Gastroesophageal sphincter (tissue), 4 donors: Measurements from ENCODE around the gene SMARCA2. TPM values are rescaled to one million over a fixed set of nuclear protein-coding genes. Genes with fewer than 3 reads are reported as not detected.

Experiments
- ATAC-seq: fragments of 150-250 bp; one replicate; pipeline ENCODE4 v1.9.1; 2016; ENCODE audit warnings: mild to moderate bottlenecking, moderate library complexity
- H3K27ac ChIP-seq, 4 donors: fragments of 200-600 bp; sonication (generic) in 3 of 4; 1 replicate in 3 of 4; 2 replicates in 1 of 4; pipeline ENCODE4 v1.5.1; 2016 to 2019
- H3K27me3 ChIP-seq: fragments of 200-600 bp; sonication (generic); one replicate; pipeline ENCODE4 v1.5.1; 2019
- H3K36me3 ChIP-seq, 2 donors: fragments of 200-600 bp; sonication (generic); one replicate each; pipeline ENCODE4 v1.5.1; 2019; ENCODE audit warnings: control low read depth in 1 of 2
- H3K4me1 ChIP-seq, 3 donors: fragments of 200-600 bp; sonication (generic); 1 replicate in 2 of 3; 2 replicates in 1 of 3; pipeline ENCODE4 v1.5.1; 2016 to 2019; ENCODE audit warnings: control low read depth in 2 of 3
- H3K4me3 ChIP-seq, 2 donors: fragments of 200-600 bp; sonication (generic); one replicate each; pipeline ENCODE4 v1.5.1; 2019; ENCODE audit warnings: mild to moderate bottlenecking in 1 of 2, moderate library complexity in 1 of 2
- H3K9me3 ChIP-seq, 3 donors: fragments of 200-600 bp; sonication (generic); one replicate each; pipeline ENCODE4 v1.5.1; 2017 to 2019; ENCODE audit warnings: control low read depth in 2 of 3
- CTCF ChIP-seq, 4 experiments: fragments of 200-600 bp in 2 of 4; fragments of 450-650 bp in 2 of 4; sonication (generic) in 1 of 4; IDR thresholded peaks; one replicate each; pipeline ENCODE4 v1.5.1; 2017 to 2019; ENCODE audit warnings: antibody characterized with exemption in 4 of 4, mild to moderate bottlenecking in 2 of 4, moderate library complexity in 2 of 4
- EP300 ChIP-seq: sonication (generic); formaldehyde crosslinking; IDR thresholded peaks from one replicate; pipeline ENCODE4 v1.6.1; 2017; ENCODE audit warnings: antibody characterized with exemption, mild to moderate bottlenecking
- POLR2A ChIP-seq, 2 donors: fragments of 450-650 bp; IDR thresholded peaks; one replicate each; pipeline ENCODE4 v1.6.1; 2017; ENCODE audit warnings: antibody characterized with exemption in 2 of 2, mild to moderate bottlenecking in 2 of 2, moderate library complexity in 1 of 2
- POLR2AphosphoS5 ChIP-seq: sonication (generic); formaldehyde crosslinking; IDR thresholded peaks from one replicate; pipeline ENCODE4 v1.6.1; 2017; ENCODE audit warnings: antibody characterized with exemption
- WGBS, 2 donors: methylation state at CpG; one replicate each; pipeline ENCODE4 v1.1.5; 2018; ENCODE audit warnings: low coverage in 1 of 2; 5-methylcytosine and 5-hydroxymethylcytosine counted together
- total RNA-seq, 4 donors: library from RNA; depleted of rRNA; stranded (reverse); fragments of >200 nt; gene quantifications; one replicate each; pipeline ENCODE4 v1.1.0, GENCODE V29; 2016

SMARCA2 gene
- total RNA-seq, 4 donors from 2014 or later: 90.5 to 133 (median 98.5) TPM

GRCh38 chr9:2116073-2116472 lies 100.9 kb downstream of the SMARCA2 start:
- H3K36me3 ChIP-seq: peaks cover 0 to 75% of the 10 kb centered on the region in 2 donors
- 67 to 69% methylated on average over 3 of the region's 3 CpGs for WGBS, 2 donors
- peak in 2 of 4 experiments; percentile 19 to 42 for TF ChIP-seq CTCF (IDR thresholded peaks at IDR 0.05)
- TF ChIP-seq EP300: no peak
- TF ChIP-seq POLR2AphosphoS5: no peak
- no peak for TF ChIP-seq POLR2A (IDR thresholded peaks at IDR 0.05)

GRCh38 chr9:2117527-2117926 lies 102.4 kb downstream of the SMARCA2 start:
- TF ChIP-seq EP300: no peak
- TF ChIP-seq POLR2A (IDR thresholded peaks at IDR 0.05): no peak
- no peaks in the 10 kb centered on the region for H3K27me3 ChIP-seq
- no peaks in the 10 kb centered on the region for H3K9me3 ChIP-seq
- no peak for ATAC-seq
- peaks cover 0 to 25% (median 13%) of the 10 kb centered on the region in 3 donors for H3K4me1 ChIP-seq
- 56 to 92% methylated on average over 2 of the region's 6 CpGs for WGBS, 2 donors
- peaks cover 0 to 63% of the 10 kb centered on the region in 2 donors for H3K36me3 ChIP-seq
- H3K27ac ChIP-seq: no peak overlapping the region
- no peak overlapping the region for H3K4me3 ChIP-seq

More at GRCh38 chr9:2116073-2116472, 100.9 kb downstream of the SMARCA2 start:
- Histone ChIP-seq H3K27me3 (no peaks in the 10 kb centered on the region), H3K27ac (no peak overlapping the region), H3K4me1 (peaks cover 0 to 11% (median 6%) of the 10 kb centered on the region in 3 donors), H3K4me3 (no peak overlapping the region), H3K9me3 (no peaks in the 10 kb centered on the region)
- ATAC-seq: no peak

- WGBS, 2 donors: 87 to 93% methylated on average over 3 to 9 of the region's 9 CpGs
These were observed 104.4 kb downstream of the SMARCA2 start for GRCh38 chr9:2119566-2119965.

GRCh38 chr9:2120926-2121689 lies 106.0 kb downstream of the SMARCA2 start:
- Histone ChIP-seq H3K9me3 (no peaks in the 10 kb centered on the region), H3K36me3 (peaks cover 0 to 56% of the 10 kb centered on the region in 2 donors), H3K4me3 (no peak overlapping the region), H3K27me3 (no peaks in the 10 kb centered on the region), H3K27ac (peak overlapping the region; percentile 39 to 60 (median 52)), H3K4me1 (peaks cover 4 to 44% (median 19%) of the 10 kb centered on the region in 3 donors)
- 13 to 38% methylated on average over 2 to 3 of the region's 3 CpGs for WGBS, 2 donors
- TF ChIP-seq CTCF (IDR thresholded peaks at IDR 0.05) (peak in 2 of 4 experiments; percentile 31 to 36), EP300 (no peak), POLR2AphosphoS5 (peak; percentile 17)
- ATAC-seq: no peak

More at GRCh38 chr9:2119566-2119965, 104.4 kb downstream of the SMARCA2 start:
- Histone ChIP-seq H3K36me3 (peaks cover 0 to 62% of the 10 kb centered on the region in 2 donors), H3K4me1 (peaks cover 0 to 28% (median 13%) of the 10 kb centered on the region in 3 donors), H3K27ac (peak overlapping the region in 2 of 4 donors; percentile 9 to 11), H3K27me3 (no peaks in the 10 kb centered on the region), H3K9me3 (no peaks in the 10 kb centered on the region), H3K4me3 (no peak overlapping the region)
- TF ChIP-seq EP300 (no peak), POLR2A (IDR thresholded peaks at IDR 0.05) (no peak), CTCF (IDR thresholded peaks at IDR 0.05) (no peak), POLR2AphosphoS5 (no peak)
- ATAC-seq: no peak

- peaks cover 0 to 46% of the 10 kb centered on the region in 2 donors for H3K36me3 ChIP-seq
- H3K27me3 ChIP-seq: no peaks in the 10 kb centered on the region
- peaks cover 15 to 56% (median 24%) of the 10 kb centered on the region in 3 donors for H3K4me1 ChIP-seq
- H3K9me3 ChIP-seq: no peaks in the 10 kb centered on the region
- peak overlapping the region in 1 of 4 donors; percentile 39 for H3K27ac ChIP-seq
- H3K4me3 ChIP-seq: no peak overlapping the region
- TF ChIP-seq CTCF (IDR thresholded peaks at IDR 0.05) (no peak), POLR2A (IDR thresholded peaks at IDR 0.05) (no peak), POLR2AphosphoS5 (no peak), EP300 (no peak)
- no peak for ATAC-seq
- WGBS, 2 donors: 77 to 85% methylated on average over 3 of the region's 3 CpGs
These were observed 107.2 kb downstream of the SMARCA2 start for GRCh38 chr9:2122299-2122698.
